ENCODE measurements around the gene DCP1B.

DCP1B gene

GRCh38 chr12:1919284-1919683, 85.0 kb downstream of the DCP1B start:
- DNase-seq (ENCODE audit: low read depth): no peak

GRCh38 chr12:1918884-1919236, 85.4 kb downstream of the DCP1B start:
- no peak for DNase-seq (ENCODE audit: low read depth)

- no peak for DNase-seq (ENCODE audit: low read depth)
These were observed 86.0 kb downstream of the DCP1B start, which contains the start of gene CACNA2D4 for GRCh38 chr12:1918081-1918883. Gene CACNA2D4, minus strand, starts transcription at chr12:1918652. Its CDS starts 179 bp downstream, at chr12:1918473.

- no peak for DNase-seq (ENCODE audit: low read depth)
These were observed 86.8 kb downstream of the DCP1B start for GRCh38 chr12:1917172-1918070.

GRCh38 chr12:1916371-1917171, 87.7 kb downstream of the DCP1B start:
- no peak for DNase-seq (ENCODE audit: low read depth)

GRCh38 chr12:1915082-1915968, 88.9 kb downstream of the DCP1B start:
- DNase-seq (ENCODE audit: low read depth): no peak

- no peak for DNase-seq (ENCODE audit: low read depth)
These were observed 89.9 kb downstream of the DCP1B start for GRCh38 chr12:1914114-1914911.

- DNase-seq (ENCODE audit: low read depth): no peak
These were observed 90.7 kb downstream of the DCP1B start for GRCh38 chr12:1913377-1914113.

GRCh38 chr12:1912580-1913376, 91.5 kb downstream of the DCP1B start:
- no peak for DNase-seq (ENCODE audit: low read depth)

- DNase-seq (ENCODE audit: low read depth): no peak
These were observed 92.4 kb downstream of the DCP1B start for GRCh38 chr12:1911598-1912575.

GRCh38 chr12:1910468-1910867, 93.8 kb downstream of the DCP1B start:
- no peak for DNase-seq (ENCODE audit: low read depth)

GRCh38 chr12:1908758-1909157, 95.5 kb downstream of the DCP1B start:
- no peak for DNase-seq (ENCODE audit: low read depth)

GRCh38 chr12:1907652-1908611, 96.3 kb downstream of the DCP1B start:
- DNase-seq (ENCODE audit: low read depth): no peak

- no peak for DNase-seq (ENCODE audit: low read depth)
These were observed 97.7 kb downstream of the DCP1B start for GRCh38 chr12:1906579-1906978.

- no peak for DNase-seq (ENCODE audit: low read depth)
These were observed 99.4 kb downstream of the DCP1B start for GRCh38 chr12:1904875-1905274.

GRCh38 chr12:1896964-1897363, 107.3 kb downstream of the DCP1B start:
- DNase-seq (ENCODE audit: low read depth): no peak
